Left kidney (tissue), 2 donors: Measurements from ENCODE around the gene WDR36. TPM values are rescaled to one million over a fixed set of nuclear protein-coding genes. Genes with fewer than 3 reads are reported as not detected.
A peak's percentile ranks its signal among the peaks of the same experiment; 100 is the strongest.
"Not testable (repeated sequence)": the region's sequence is repeated elsewhere in the genome, so short reads cannot be mapped to it uniquely, and the experiment has no call there.

Experiments used
- DNase-seq: peaks from one replicate; pipeline ENCODE4 v3.0.0-alpha.2; 2013
- polyA plus RNA-seq: library from polyadenylated mRNA; unstranded; fragments of 120-200 nt; gene quantifications from one replicate; pipeline ENCODE4 v1.2.1, GENCODE V29; 2013; ENCODE audit not compliant: insufficient read length

The WDR36 gene
- polyA plus RNA-seq, 1 donor: 36.1 TPM

DNA sequence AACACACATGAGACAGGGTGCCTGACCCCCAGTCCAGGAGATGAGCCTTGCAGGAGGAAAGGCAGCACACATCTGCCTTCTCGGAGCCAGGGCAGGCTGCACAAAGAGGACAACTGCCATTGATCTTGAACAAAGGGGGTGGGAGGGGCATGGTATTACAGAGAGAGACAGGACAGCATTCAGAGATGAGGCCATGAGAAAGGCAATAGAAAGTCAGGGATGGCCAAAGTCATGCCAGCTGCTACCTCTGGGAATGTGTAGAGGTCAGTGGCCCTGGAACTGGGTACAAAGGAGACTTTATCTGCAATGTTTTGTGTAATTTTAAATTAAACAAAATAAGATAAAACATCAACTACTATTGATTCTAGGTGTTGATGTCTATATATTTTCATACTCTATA is 43.2 kb downstream of the WDR36 start:
- DNase-seq: no peak

- DNase-seq: no peak
Observed at GRCh38 chr5:111135946-111136345, 43.8 kb downstream of the WDR36 start.

GRCh38 chr5:111138096-111138495 is 45.9 kb downstream of the WDR36 start:
- no peak for DNase-seq

- DNase-seq: not testable (repeated sequence)
Observed at GRCh38 chr5:111141471-111141870, 49.3 kb downstream of the WDR36 start.

GRCh38 chr5:111142932-111143331 is 50.8 kb downstream of the WDR36 start:
- no peak for DNase-seq

- no peak for DNase-seq
Observed at GRCh38 chr5:111143910-111144309, 51.8 kb downstream of the WDR36 start.

- no peak for DNase-seq
Observed at GRCh38 chr5:111144352-111144930, 52.3 kb downstream of the WDR36 start.

- DNase-seq: no peak
Observed at GRCh38 chr5:111146053-111146452, 53.9 kb downstream of the WDR36 start.

GRCh38 chr5:111147502-111147901 is 55.4 kb downstream of the WDR36 start:
- no peak for DNase-seq

DNA sequence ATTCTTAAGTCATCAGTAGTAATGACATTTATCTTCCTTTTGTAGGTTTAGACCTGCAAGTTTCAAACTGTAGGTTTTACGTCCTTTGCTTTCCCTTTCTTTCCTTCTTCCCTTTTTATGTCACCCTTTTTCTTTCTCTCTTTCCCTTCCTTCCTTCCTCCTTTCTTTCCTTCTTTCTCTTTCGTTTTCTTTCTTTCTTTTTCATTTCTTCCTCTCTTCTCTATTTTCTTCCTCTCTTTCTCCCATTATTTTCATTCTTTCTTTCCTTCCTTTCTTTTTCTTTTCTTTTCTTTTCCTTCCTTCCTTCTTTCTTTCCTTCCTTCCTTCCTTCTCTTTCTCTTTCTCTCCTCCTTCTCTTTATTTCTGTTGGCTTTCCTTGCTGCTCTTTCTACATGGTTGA is 59.9 kb downstream of the WDR36 start:
- no peak for DNase-seq

DNA sequence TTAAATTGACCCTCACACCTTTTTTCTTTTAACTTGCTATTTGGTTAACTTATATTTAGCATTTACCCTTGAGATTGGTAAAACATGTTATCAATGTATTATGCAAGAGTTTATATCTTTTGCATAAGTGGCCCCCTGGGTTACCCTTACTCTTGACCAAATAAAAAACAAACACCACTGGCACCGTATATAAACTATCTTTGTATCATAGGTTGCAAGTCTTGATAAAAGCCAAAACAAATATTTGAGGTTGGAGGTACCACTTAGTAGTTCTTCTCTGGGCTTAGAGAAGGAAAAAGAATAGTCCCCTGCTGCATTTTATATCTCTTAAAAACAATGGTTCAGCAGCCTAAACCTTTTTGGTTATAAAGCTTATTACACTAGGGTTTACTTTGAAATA is 61.3 kb downstream of the WDR36 start:
- no peak for DNase-seq

DNA sequence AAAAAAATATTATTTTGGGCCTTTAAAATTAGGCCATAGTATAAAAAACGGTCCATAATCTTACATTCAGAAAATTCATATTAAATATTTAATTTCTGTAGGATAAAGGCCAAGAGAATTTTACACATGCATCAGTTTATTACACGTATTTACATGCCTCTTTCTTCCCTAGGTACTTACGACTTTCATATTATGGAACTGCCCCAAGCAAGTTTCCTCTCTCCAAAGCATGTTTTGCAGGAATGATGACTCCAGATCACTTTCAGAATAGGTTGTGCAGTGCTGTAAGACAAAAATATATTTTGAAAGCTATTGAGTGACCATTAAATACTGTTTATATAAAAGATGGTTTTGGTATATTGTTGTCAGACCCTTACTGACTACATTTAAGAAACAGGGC is 61.8 kb downstream of the WDR36 start:
- no peak for DNase-seq

DNA sequence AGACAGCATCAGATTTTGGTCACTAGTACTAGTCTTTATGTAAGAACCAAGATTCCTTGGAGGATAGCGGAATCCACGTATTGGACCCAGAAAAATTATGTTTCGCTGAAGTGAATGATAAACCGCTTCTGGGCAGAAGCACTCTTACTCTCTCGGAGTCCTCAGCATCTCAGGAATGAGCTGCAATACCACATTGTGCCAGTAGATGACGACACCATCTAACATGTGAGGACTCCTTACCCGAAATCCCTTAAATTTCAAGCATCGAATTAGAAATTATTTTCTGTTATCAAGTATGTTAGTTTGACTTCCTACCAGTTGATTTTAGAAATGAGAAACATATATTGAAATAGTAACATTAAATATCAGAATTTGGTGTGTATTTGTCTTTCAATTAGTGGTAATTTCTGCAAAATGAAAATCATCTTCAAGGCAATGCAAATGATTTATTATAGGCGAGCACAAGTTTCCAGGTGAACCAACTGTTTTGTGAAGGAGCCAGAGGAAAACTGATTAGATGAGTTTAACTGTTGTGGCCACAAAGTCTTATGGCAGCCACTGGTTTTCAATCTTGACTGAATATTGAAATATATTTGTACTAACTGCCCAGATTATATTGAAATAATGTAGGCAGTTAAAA is 66.1 kb downstream of the WDR36 start:
- peak; percentile 81 for DNase-seq

GRCh38 chr5:111159845-111160244 is 67.7 kb downstream of the WDR36 start:
- DNase-seq: peak; percentile 15

DNA sequence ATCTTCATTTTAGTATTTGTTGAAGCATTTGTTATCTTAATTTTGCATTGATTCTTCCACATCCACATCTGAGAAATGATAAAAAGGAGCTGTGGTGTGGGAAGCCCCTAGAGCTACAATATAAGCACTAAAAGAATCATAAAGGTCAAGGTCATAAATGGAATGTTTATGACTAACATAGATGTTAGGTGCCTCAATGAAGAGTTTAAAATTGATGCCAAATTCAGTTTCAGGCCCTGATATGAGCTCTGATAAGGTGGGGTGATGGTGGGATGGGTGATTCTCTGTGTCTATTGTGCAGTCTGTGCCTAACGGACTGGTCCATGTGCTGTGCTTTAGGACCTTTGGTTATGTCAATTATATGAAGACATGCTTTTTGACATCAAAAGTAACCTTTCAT is 70.9 kb downstream of the WDR36 start:
- no peak for DNase-seq

DNA sequence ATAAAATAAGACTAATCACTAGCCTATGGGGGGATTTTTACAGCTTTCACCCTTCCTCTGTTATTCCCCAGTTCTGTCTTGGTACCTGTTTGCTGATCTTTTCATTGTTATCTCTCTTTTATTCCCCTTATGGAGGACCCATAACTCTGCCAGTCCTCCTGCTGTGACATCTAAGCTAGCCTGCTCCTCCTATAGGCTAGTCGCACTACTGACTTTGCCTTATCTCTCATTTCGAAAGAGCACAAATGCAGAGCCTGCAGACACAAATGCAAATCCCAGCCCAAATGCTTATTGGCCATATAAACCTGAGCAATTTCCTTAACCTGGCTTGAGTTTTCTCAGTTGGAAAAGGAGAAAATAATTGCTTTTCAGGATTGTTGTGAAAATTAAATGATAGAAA is 72.9 kb downstream of the WDR36 start:
- DNase-seq: no peak

DNA sequence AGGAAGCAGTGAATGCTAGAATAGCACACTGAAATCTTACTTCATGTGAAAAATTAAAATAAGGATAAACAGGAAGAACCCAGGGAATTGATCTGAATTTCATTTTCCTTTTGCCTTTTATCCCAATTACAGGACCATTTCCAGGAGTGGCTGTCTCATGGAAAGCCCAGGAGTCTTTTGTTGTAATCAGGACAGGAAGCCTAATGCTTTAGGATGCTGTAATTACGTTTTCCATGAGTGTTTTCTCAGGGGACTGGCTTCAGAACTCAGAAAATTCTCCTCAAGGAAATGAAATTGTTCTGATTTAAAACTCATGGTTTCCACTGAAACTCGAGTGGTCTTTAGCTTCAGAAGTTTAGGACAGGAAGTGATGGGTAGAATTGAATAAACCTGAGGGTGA is 75.4 kb downstream of the WDR36 start:
- DNase-seq: no peak

- no peak for DNase-seq
Observed at GRCh38 chr5:111168608-111169007, 76.5 kb downstream of the WDR36 start.

DNA sequence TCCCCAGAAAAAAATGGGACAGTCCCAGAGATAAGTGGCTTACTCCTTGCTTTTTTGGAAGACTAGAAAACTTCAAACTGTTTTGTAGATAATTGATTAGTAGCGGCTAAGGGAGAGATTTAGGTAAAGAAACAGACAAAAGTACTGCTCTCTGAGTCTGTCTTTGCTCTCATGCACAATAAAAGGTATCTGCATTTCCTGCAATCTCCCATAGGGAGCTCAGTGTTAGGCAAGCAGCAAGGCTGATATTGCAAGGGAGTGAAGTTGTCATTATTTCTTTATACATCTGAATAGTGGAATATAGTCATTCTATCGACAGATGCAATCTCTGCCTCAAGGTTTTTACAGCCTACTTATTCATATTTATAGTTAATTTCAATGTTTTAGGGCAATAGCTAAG is 77.1 kb downstream of the WDR36 start:
- no peak for DNase-seq

DNA sequence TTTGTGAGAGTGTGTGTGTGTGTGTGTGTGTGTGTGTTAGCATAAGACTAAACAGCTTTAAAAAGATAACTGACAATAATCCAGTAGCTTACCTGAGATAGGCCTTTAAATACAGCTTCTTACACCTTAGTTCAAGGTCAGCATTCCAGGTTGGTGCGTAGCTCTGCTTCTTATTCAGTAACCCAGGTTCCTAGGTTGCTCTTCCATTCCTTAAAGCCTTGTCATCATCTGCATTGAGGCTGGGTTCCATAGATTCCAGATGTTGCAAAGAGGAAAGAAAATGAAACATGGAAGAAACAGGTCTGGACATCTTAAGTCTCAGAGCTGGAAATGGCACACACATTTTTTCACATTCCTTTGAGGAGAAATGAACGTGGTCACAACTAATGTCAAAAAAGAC is 78.1 kb downstream of the WDR36 start:
- DNase-seq: no peak

GRCh38 chr5:111172504-111172903 is 80.4 kb downstream of the WDR36 start:
- no peak for DNase-seq

DNA sequence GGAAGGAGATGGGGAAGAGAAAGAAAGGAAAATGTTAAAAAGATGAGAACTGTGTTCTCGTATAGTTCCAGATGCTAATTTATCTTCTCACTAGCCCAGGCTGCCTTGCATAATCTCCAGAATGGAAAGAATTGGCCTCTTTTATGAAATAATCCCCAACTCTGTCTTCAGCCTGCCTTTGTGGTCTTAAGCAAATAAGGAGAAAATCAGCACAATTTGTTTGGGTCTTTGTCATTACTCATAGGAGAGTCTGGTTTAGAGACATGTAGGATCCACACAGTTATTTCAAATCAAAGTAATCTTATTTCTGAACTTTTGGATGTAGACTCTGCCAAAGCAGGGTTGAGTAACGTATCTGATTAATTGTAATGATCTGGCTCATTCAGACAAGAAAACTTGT is 81.3 kb downstream of the WDR36 start:
- no peak for DNase-seq
